Measurements from ENCODE around the gene SNRPA.
A peak's percentile ranks its signal among the peaks of the same experiment; 100 is the strongest.
"Not testable (repeated sequence)": the region's sequence is repeated elsewhere in the genome, so short reads cannot be mapped to it uniquely, and the experiment has no call there.

SNRPA gene

GRCh38 chr19:40768869-40769268 is 17.9 kb downstream of the SNRPA start:
- no peak overlapping the region for H3K4me3 ChIP-seq (ENCODE audit: low read depth, low read length)
- TF ChIP-seq CTCF (IDR thresholded peaks at IDR 0.05; ENCODE audit: borderline replicate concordance, insufficient read depth, low read depth, low read length) = no peak

- H3K4me3 ChIP-seq (ENCODE audit: low read depth, low read length) = not testable (repeated sequence)
Observed at GRCh38 chr19:40771101-40771862, 20.3 kb downstream of the SNRPA start.

- H3K4me3 ChIP-seq (ENCODE audit: low read depth, low read length) = no peak within 1 kb of the TSS
- TF ChIP-seq CTCF (IDR thresholded peaks at IDR 0.05; ENCODE audit: borderline replicate concordance, insufficient read depth, low read depth, low read length) = no peak
Observed at GRCh38 chr19:40774916-40775631, 24.1 kb downstream of the SNRPA start, which contains the start of gene MIA. Gene MIA (plus strand): TSS chr19:40775521. CDS start chr19:40775543, 22 bp downstream.

GRCh38 chr19:40775632-40776022 is 24.6 kb downstream of the SNRPA start:
- no peak overlapping the region for H3K4me3 ChIP-seq (ENCODE audit: low read depth, low read length)
- no peak for TF ChIP-seq CTCF (IDR thresholded peaks at IDR 0.05; ENCODE audit: borderline replicate concordance, insufficient read depth, low read depth, low read length)

- no peak for TF ChIP-seq CTCF (IDR thresholded peaks at IDR 0.05; ENCODE audit: borderline replicate concordance, insufficient read depth, low read depth, low read length)
- H3K4me3 ChIP-seq (ENCODE audit: low read depth, low read length) = no peak overlapping the region
Observed at GRCh38 chr19:40776364-40776763, 25.4 kb downstream of the SNRPA start.

GRCh38 chr19:40776932-40777644 is 26.1 kb downstream of the SNRPA start:
- peak overlapping the region; percentile 55 for H3K4me3 ChIP-seq (ENCODE audit: low read depth, low read length)
- TF ChIP-seq CTCF (IDR thresholded peaks at IDR 0.05; ENCODE audit: borderline replicate concordance, insufficient read depth, low read depth, low read length) = no peak

- H3K4me3 ChIP-seq (ENCODE audit: low read depth, low read length) = peak overlapping the region; percentile 55
- no peak for TF ChIP-seq CTCF (IDR thresholded peaks at IDR 0.05; ENCODE audit: borderline replicate concordance, insufficient read depth, low read depth, low read length)
Observed at GRCh38 chr19:40777645-40777936, 26.6 kb downstream of the SNRPA start.

Measured in GM12875 (cell line).